Tibial nerve (tissue), 3 donors: Measurements from ENCODE around the gene TSR2.

Experiments used
- POLR2A ChIP-seq, 2 donors: fragments of 450-650 bp; IDR thresholded peaks; one replicate each; pipeline ENCODE4 v1.6.1; 2017; ENCODE audit warnings: antibody characterized with exemption in 2 of 2, mild to moderate bottlenecking in 2 of 2, moderate library complexity in 2 of 2
- TF ChIP-seq, protein P1 (sequence below), 5 experiments: fragments of 200-600 bp in 3 of 5; fragments of 450-650 bp in 2 of 5; sonication (generic) in 3 of 5; IDR thresholded peaks; one replicate each; pipeline ENCODE4 v1.5.1; 2016 to 2019; ENCODE audit warnings: antibody characterized with exemption in 5 of 5, mild to moderate bottlenecking in 3 of 5, moderate library complexity in 2 of 5

DNA sequence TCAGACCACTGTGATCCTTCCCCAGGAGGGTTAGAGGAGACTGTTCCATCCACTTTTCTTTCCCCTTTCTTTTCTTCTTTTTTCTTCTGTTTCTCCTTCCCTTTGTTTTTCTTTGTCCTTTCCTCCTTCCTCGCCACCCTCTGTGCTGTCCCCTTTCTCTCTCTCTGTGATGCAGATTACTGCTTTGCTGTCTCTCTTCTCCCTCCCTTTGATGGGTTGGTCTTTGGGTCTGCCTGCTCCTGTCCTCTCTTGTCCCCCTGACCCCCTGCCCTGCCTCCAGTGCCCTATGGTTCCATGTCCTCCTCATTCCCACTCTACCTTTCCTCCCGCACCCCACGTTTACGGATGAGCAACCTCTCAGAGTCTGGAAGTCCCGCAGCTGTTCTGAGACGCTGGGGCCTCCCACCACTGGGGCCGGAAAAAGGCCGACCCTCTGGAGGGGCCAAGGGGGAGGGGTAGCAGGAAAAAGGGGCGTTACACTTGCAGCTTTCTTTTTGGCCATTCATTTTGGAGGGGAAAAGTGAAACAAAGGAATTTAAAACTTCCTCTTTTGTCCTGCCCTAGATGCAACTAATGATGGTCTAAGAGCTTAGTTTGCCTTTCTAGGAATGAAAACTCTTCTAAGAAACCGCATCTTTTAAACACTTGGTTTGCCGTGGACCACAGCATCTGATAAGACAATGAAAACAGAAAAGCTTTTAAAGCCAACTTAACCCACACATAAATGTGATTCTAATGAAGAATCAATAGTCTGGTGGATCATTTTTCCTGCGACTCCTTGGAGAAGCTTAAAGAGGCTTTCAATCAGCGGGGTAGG, 24.5 kb upstream of the TSR2 start:
- TF ChIP-seq, protein P1, sequence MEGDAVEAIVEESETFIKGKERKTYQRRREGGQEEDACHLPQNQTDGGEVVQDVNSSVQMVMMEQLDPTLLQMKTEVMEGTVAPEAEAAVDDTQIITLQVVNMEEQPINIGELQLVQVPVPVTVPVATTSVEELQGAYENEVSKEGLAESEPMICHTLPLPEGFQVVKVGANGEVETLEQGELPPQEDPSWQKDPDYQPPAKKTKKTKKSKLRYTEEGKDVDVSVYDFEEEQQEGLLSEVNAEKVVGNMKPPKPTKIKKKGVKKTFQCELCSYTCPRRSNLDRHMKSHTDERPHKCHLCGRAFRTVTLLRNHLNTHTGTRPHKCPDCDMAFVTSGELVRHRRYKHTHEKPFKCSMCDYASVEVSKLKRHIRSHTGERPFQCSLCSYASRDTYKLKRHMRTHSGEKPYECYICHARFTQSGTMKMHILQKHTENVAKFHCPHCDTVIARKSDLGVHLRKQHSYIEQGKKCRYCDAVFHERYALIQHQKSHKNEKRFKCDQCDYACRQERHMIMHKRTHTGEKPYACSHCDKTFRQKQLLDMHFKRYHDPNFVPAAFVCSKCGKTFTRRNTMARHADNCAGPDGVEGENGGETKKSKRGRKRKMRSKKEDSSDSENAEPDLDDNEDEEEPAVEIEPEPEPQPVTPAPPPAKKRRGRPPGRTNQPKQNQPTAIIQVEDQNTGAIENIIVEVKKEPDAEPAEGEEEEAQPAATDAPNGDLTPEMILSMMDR (IDR thresholded peaks at IDR 0.05): no peak
- no peak for TF ChIP-seq POLR2A (IDR thresholded peaks at IDR 0.05)
